ENCODE measurements around the gene IGF1R. TPM values are rescaled to one million over a fixed set of nuclear protein-coding genes. Genes with fewer than 3 reads are reported as not detected.

Gene IGF1R
- total RNA-seq, 4 donors from 2014 or later, result 49.4 to 239 (median 109) TPM

- in situ Hi-C loops (cut with MboI; ENCODE audit: low pct_ligation_motif_present in 1 of 4, low pct_unique_long_range_greater_than_20kb in 1 of 4, low sequenced_read_pairs in 3 of 4), result no loop called here
- Histone ChIP-seq H3K36me3 (peaks cover 0 to 23% (median 2%) of the 10 kb centered on the region in 4 donors), H3K27me3 (no peaks in the 10 kb centered on the region), H3K27ac (no peak overlapping the region), H3K4me3 (no peak overlapping the region), H3K4me1 (peaks cover 0 to 40% (median 9%) of the 10 kb centered on the region in 4 donors), H3K9me3 (no peaks in the 10 kb centered on the region)
- DNase-seq, result no peak
- intact Hi-C loops (cut with DNase I; ENCODE audit: low total_unique reads), result no loop called here
- TF ChIP-seq CTCF (IDR thresholded peaks at IDR 0.05), result no peak
- TF ChIP-seq POLR2A (IDR thresholded peaks at IDR 0.05), result no peak
- no peak for TF ChIP-seq POLR2AphosphoS5 (IDR thresholded peaks at IDR 0.05)
- TF ChIP-seq EP300 (IDR thresholded peaks at IDR 0.05; ENCODE audit: low read depth), result no peak
Observed at GRCh38 chr15:98950248-98950647, 301.9 kb downstream of the IGF1R start.

GRCh38 chr15:98951004-98951403 is 302.7 kb downstream of the IGF1R start:
- no peak for TF ChIP-seq CTCF (IDR thresholded peaks at IDR 0.05)
- TF ChIP-seq EP300 (IDR thresholded peaks at IDR 0.05; ENCODE audit: low read depth), result no peak
- no peak for TF ChIP-seq POLR2AphosphoS5 (IDR thresholded peaks at IDR 0.05)
- TF ChIP-seq POLR2A (IDR thresholded peaks at IDR 0.05), result no peak
- WGBS, 2 donors (ENCODE audit: low coverage in 1 of 2), result 98% methylated on average over 7 of the region's 7 CpGs; no CpG with 5 or more reads in 1 of the 2 donors
- no peak overlapping the region for H3K4me3 ChIP-seq
- H3K36me3 ChIP-seq, result peaks cover 0 to 20% (median 2%) of the 10 kb centered on the region in 4 donors
- peaks cover 0 to 48% (median 13%) of the 10 kb centered on the region in 4 donors for H3K4me1 ChIP-seq
- no peaks in the 10 kb centered on the region for H3K9me3 ChIP-seq
- intact Hi-C loops (cut with DNase I; ENCODE audit: low total_unique reads) (no loop called here), in situ Hi-C loops (cut with MboI; ENCODE audit: low pct_ligation_motif_present in 1 of 4, low pct_unique_long_range_greater_than_20kb in 1 of 4, low sequenced_read_pairs in 3 of 4) (no loop called here)
- no peaks in the 10 kb centered on the region for H3K27me3 ChIP-seq
- no peak for DNase-seq
- H3K27ac ChIP-seq, result peak overlapping the region in 1 of 4 donors; percentile 86

GRCh38 chr15:98951493-98952320 is 303.4 kb downstream of the IGF1R start:
- Histone ChIP-seq H3K9me3 (no peaks in the 10 kb centered on the region), H3K36me3 (peaks cover 0 to 20% (median 2%) of the 10 kb centered on the region in 4 donors), H3K4me1 (peaks cover 0 to 43% (median 13%) of the 10 kb centered on the region in 4 donors), H3K4me3 (no peak overlapping the region), H3K27me3 (no peaks in the 10 kb centered on the region), H3K27ac (peak overlapping the region; percentile 71 to 86 (median 77))
- no peak for TF ChIP-seq CTCF (IDR thresholded peaks at IDR 0.05)
- no peak for TF ChIP-seq POLR2A (IDR thresholded peaks at IDR 0.05)
- no peak for TF ChIP-seq EP300 (IDR thresholded peaks at IDR 0.05; ENCODE audit: low read depth)
- TF ChIP-seq POLR2AphosphoS5 (IDR thresholded peaks at IDR 0.05), result no peak
- intact Hi-C loops (cut with DNase I; ENCODE audit: low total_unique reads), result no loop called here
- no peak for DNase-seq
- 78 to 84% methylated on average over 6 to 19 of the region's 19 CpGs for WGBS, 2 donors (ENCODE audit: low coverage in 1 of 2)
- in situ Hi-C loops (cut with MboI; ENCODE audit: low pct_ligation_motif_present in 1 of 4, low pct_unique_long_range_greater_than_20kb in 1 of 4, low sequenced_read_pairs in 3 of 4), result no loop called here

DNA sequence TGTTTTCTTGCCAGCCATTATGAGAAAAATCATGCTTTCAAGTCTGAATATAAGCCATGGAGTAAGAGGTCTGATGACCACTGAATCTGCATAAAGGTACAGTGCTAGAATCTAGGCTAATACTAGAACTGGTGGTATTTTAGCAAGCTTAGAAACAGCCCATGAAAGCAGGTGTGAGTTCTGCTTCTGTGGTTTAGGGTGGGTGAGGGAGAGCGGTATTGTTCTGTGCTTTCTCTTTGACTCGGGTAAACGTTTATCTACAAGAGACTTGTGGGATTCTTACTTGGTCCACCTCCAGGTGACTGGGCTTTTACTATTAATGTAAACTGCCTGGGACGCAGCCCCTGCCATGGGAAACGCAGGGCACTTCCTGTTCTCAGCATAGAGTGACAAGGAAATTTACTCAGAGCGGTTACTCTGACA is 304.1 kb downstream of the IGF1R start:
- TF ChIP-seq POLR2A (IDR thresholded peaks at IDR 0.05), result no peak
- no peak for TF ChIP-seq POLR2AphosphoS5 (IDR thresholded peaks at IDR 0.05)
- no peak for TF ChIP-seq CTCF (IDR thresholded peaks at IDR 0.05)
- TF ChIP-seq EP300 (IDR thresholded peaks at IDR 0.05; ENCODE audit: low read depth), result no peak
- Histone ChIP-seq H3K9me3 (no peaks in the 10 kb centered on the region), H3K36me3 (peaks cover 0 to 20% (median 2%) of the 10 kb centered on the region in 4 donors), H3K4me1 (peaks cover 0 to 38% (median 13%) of the 10 kb centered on the region in 4 donors), H3K27me3 (no peaks in the 10 kb centered on the region), H3K27ac (peak overlapping the region; percentile 71 to 86 (median 77)), H3K4me3 (no peak overlapping the region)
- DNase-seq, result no peak
- intact Hi-C loops (cut with DNase I; ENCODE audit: low total_unique reads), result no loop called here
- WGBS, 2 donors (ENCODE audit: low coverage in 1 of 2), result 48 to 68% methylated on average over 3 to 6 of the region's 6 CpGs
- in situ Hi-C loops (cut with MboI; ENCODE audit: low pct_ligation_motif_present in 1 of 4, low pct_unique_long_range_greater_than_20kb in 1 of 4, low sequenced_read_pairs in 3 of 4), result no loop called here

Data from transverse colon (tissue), 4 donors.